WTC11 (cell line): ENCODE results near the gene FGF14. TPM values are rescaled to one million over a fixed set of nuclear protein-coding genes. Genes with fewer than 3 reads are reported as not detected.

ENCODE experiments used
- ATAC-seq: fragments of 200-7000 bp; cut with Tn5 transposase; 2 replicates; pipeline ENCODE4 v1.10.0; 2021; ENCODE audit warnings: mild to moderate bottlenecking, moderate library complexity
- CTCF ChIA-PET: fragments of 300-600 bp; sonication (Branson Sonifier 250); formaldehyde crosslinking; loops from one replicate; lab custom pipeline; 2021; ENCODE audit warnings: antibody characterized with exemption; lab: Charles Lee
- POLR2A ChIA-PET: fragments of 350-600 bp; sonication (Branson Sonifier 250); formaldehyde crosslinking; loops from one replicate; lab custom pipeline; 2021; ENCODE audit warnings: antibody characterized with exemption; lab: Charles Lee
- DNase-seq: peaks from one replicate; pipeline ENCODE4 v3.0.0; 2021; ENCODE audit warnings: low spot score
- H3K27ac Mint-ChIP-seq: 2 replicates; pipeline ENCODE4 v1.8.0; 2021; ENCODE audit warnings: mixed read lengths
- H3K27me3 Mint-ChIP-seq: 2 replicates; pipeline ENCODE4 v1.8.0; 2021; ENCODE audit warnings: low read depth, mild to moderate bottlenecking, moderate library complexity, mixed read lengths
- H3K36me3 Mint-ChIP-seq: 2 replicates; pipeline ENCODE4 v1.8.0; 2021; ENCODE audit warnings: mixed read lengths
- H3K4me1 Mint-ChIP-seq: 2 replicates; pipeline ENCODE4 v1.8.0; 2022; ENCODE audit warnings: mixed read lengths
- H3K4me3 Mint-ChIP-seq: 2 replicates; pipeline ENCODE4 v1.8.0; 2021; ENCODE audit warnings: mild to moderate bottlenecking, moderate library complexity, mixed read lengths
- H3K9me3 Mint-ChIP-seq: 2 replicates; pipeline ENCODE4 v1.8.0; 2021; ENCODE audit warnings: mixed read lengths
- AFF4 ChIP-seq: sonication (generic); formaldehyde crosslinking; IDR thresholded peaks from 2 replicates; pipeline ENCODE4 v1.8.1; 2023; ENCODE audit warnings: mild to moderate bottlenecking, missing genetic modification reagents, borderline replicate concordance
- E2F5 ChIP-seq: sonication (generic); formaldehyde crosslinking; IDR thresholded peaks from 2 replicates; pipeline ENCODE4 v1.8.1; 2022; ENCODE audit warnings: mild to moderate bottlenecking, moderate library complexity, missing genetic modification reagents
- FOXJ3 ChIP-seq: sonication (generic); formaldehyde crosslinking; IDR thresholded peaks from 2 replicates; pipeline ENCODE4 v1.9.0; 2021; ENCODE audit warnings: missing genetic modification reagents, mild to moderate bottlenecking, borderline replicate concordance
- FOXP1 ChIP-seq: sonication (generic); formaldehyde crosslinking; IDR thresholded peaks from 2 replicates; pipeline ENCODE4 v1.8.0; 2022; ENCODE audit warnings: missing genetic modification reagents, mild to moderate bottlenecking, moderate library complexity, borderline replicate concordance
- HMGXB4 ChIP-seq: sonication (generic); formaldehyde crosslinking; IDR thresholded peaks from 2 replicates; pipeline ENCODE4 v1.8.1; 2023; ENCODE audit warnings: mild to moderate bottlenecking, moderate library complexity, missing genetic modification reagents
- IRF1 ChIP-seq: sonication (generic); formaldehyde crosslinking; IDR thresholded peaks from 2 replicates; pipeline ENCODE4 v1.8.0; 2023; ENCODE audit warnings: missing genetic modification reagents
- KAT7 ChIP-seq: sonication (generic); formaldehyde crosslinking; IDR thresholded peaks from 2 replicates; pipeline ENCODE4 v1.8.1; 2023; ENCODE audit warnings: missing genetic modification reagents, mild to moderate bottlenecking, borderline replicate concordance
- MAX ChIP-seq: sonication (generic); formaldehyde crosslinking; IDR thresholded peaks from 2 replicates; pipeline ENCODE4 v1.8.0; 2022; ENCODE audit warnings: mild to moderate bottlenecking, missing genetic modification reagents
- MYBL2 ChIP-seq: sonication (generic); formaldehyde crosslinking; IDR thresholded peaks from 2 replicates; pipeline ENCODE4 v1.8.1; 2023; ENCODE audit warnings: mild to moderate bottlenecking, moderate library complexity, missing genetic modification reagents
- NFE2L1 ChIP-seq: sonication (generic); formaldehyde crosslinking; IDR thresholded peaks from 2 replicates; pipeline ENCODE4 v1.8.1; 2023; ENCODE audit warnings: missing genetic modification reagents
- OVOL2 ChIP-seq: fragments of 250-450 bp; sonication (Bioruptor Pico); IDR thresholded peaks from 2 replicates; pipeline ENCODE4 v1.9.0; 2021; ENCODE audit warnings: mild to moderate bottlenecking, borderline replicate concordance
- PRRX2 ChIP-seq: fragments of 250-450 bp; sonication (Bioruptor Pico); IDR thresholded peaks from 2 replicates; pipeline ENCODE4 v1.8.0; 2021; ENCODE audit warnings: mild to moderate bottlenecking
- RELA ChIP-seq: sonication (generic); formaldehyde crosslinking; IDR thresholded peaks from 2 replicates; pipeline ENCODE4 v1.8.1; 2022; ENCODE audit warnings: missing genetic modification reagents, mild to moderate bottlenecking, borderline replicate concordance
- RORB ChIP-seq: fragments of 250-450 bp; sonication (Bioruptor Pico); IDR thresholded peaks from 2 replicates; pipeline ENCODE4 v1.9.0; 2021; ENCODE audit warnings: mild to moderate bottlenecking
- SMAD4 ChIP-seq: sonication (generic); formaldehyde crosslinking; IDR thresholded peaks from 2 replicates; pipeline ENCODE4 v1.8.0; 2022; ENCODE audit warnings: mild to moderate bottlenecking, missing genetic modification reagents
- SP1 ChIP-seq: sonication (generic); formaldehyde crosslinking; conservative IDR thresholded peaks from 2 replicates; pipeline ENCODE4 v1.8.1; 2022; ENCODE audit warnings: missing genetic modification reagents
- TP53 ChIP-seq: sonication (generic); formaldehyde crosslinking; IDR thresholded peaks from 2 replicates; pipeline ENCODE4 v1.8.1; 2023; ENCODE audit warnings: mild to moderate bottlenecking, missing genetic modification reagents
- ZSCAN18 ChIP-seq: fragments of 250-450 bp; sonication (Bioruptor Pico); IDR thresholded peaks from 2 replicates; pipeline ENCODE4 v2.1.2; 2022; ENCODE audit warnings: mild to moderate bottlenecking, moderate library complexity
- total RNA-seq: library from RNA; stranded (reverse); gene quantifications from 3 replicates; pipeline ENCODE4 v1.2.3, GENCODE V29; 2021
- TF ChIP-seq, protein P1 (sequence below): sonication (generic); formaldehyde crosslinking; conservative IDR thresholded peaks from 2 replicates; pipeline ENCODE4 v1.8.1; 2023; ENCODE audit warnings: mild to moderate bottlenecking, low read depth, missing genetic modification reagents, moderate library complexity
- TF ChIP-seq, protein P2 (sequence below): sonication (generic); formaldehyde crosslinking; IDR thresholded peaks from 2 replicates; pipeline ENCODE4 v1.8.1; 2023; ENCODE audit warnings: mild to moderate bottlenecking, missing genetic modification reagents

Gene FGF14
- total RNA-seq, 1 experiment from 2014 or later = 0.28 TPM

- H3K4me1 Mint-ChIP-seq = peaks cover 11% of the 10 kb centered on the region
- H3K36me3 Mint-ChIP-seq = no peaks in the 10 kb centered on the region
- ChIA-PET POLR2A (no interaction called here), CTCF (no interaction called here)
- ATAC-seq (no peak), DNase-seq (no peak)
- H3K27me3 Mint-ChIP-seq = no peaks in the 10 kb centered on the region
- peaks cover 11% of the 10 kb centered on the region for H3K9me3 Mint-ChIP-seq
- TF ChIP-seq ZSCAN18 (CRISPR knock-in tag) = no peak
- TF ChIP-seq, protein P1, sequence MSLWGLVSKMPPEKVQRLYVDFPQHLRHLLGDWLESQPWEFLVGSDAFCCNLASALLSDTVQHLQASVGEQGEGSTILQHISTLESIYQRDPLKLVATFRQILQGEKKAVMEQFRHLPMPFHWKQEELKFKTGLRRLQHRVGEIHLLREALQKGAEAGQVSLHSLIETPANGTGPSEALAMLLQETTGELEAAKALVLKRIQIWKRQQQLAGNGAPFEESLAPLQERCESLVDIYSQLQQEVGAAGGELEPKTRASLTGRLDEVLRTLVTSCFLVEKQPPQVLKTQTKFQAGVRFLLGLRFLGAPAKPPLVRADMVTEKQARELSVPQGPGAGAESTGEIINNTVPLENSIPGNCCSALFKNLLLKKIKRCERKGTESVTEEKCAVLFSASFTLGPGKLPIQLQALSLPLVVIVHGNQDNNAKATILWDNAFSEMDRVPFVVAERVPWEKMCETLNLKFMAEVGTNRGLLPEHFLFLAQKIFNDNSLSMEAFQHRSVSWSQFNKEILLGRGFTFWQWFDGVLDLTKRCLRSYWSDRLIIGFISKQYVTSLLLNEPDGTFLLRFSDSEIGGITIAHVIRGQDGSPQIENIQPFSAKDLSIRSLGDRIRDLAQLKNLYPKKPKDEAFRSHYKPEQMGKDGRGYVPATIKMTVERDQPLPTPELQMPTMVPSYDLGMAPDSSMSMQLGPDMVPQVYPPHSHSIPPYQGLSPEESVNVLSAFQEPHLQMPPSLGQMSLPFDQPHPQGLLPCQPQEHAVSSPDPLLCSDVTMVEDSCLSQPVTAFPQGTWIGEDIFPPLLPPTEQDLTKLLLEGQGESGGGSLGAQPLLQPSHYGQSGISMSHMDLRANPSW (CRISPR knock-in tag) = no peak
- TF ChIP-seq AFF4 (CRISPR knock-in tag) = no peak
- no peak for TF ChIP-seq KAT7 (CRISPR knock-in tag)
- no peak for TF ChIP-seq SMAD4 (CRISPR knock-in tag)
- no peak for TF ChIP-seq HMGXB4 (CRISPR knock-in tag)
- no peak for TF ChIP-seq FOXJ3
- no peak for TF ChIP-seq FOXP1
- TF ChIP-seq, protein P2, sequence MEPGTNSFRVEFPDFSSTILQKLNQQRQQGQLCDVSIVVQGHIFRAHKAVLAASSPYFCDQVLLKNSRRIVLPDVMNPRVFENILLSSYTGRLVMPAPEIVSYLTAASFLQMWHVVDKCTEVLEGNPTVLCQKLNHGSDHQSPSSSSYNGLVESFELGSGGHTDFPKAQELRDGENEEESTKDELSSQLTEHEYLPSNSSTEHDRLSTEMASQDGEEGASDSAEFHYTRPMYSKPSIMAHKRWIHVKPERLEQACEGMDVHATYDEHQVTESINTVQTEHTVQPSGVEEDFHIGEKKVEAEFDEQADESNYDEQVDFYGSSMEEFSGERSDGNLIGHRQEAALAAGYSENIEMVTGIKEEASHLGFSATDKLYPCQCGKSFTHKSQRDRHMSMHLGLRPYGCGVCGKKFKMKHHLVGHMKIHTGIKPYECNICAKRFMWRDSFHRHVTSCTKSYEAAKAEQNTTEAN (CRISPR knock-in tag) = no peak
- no peak for TF ChIP-seq OVOL2 (CRISPR knock-in tag)
- TF ChIP-seq SP1 (CRISPR knock-in tag) = no peak
- no peak for TF ChIP-seq PRRX2 (CRISPR knock-in tag)
- TF ChIP-seq MAX = no peak
- TF ChIP-seq NFE2L1 = no peak
- TF ChIP-seq MYBL2 (CRISPR knock-in tag) = no peak
- no peak for TF ChIP-seq RELA (CRISPR knock-in tag)
- no peak for TF ChIP-seq E2F5 (CRISPR knock-in tag)
- TF ChIP-seq IRF1 (CRISPR knock-in tag) = no peak
- no peak for TF ChIP-seq TP53 (CRISPR knock-in tag)
- no peak for TF ChIP-seq RORB (CRISPR knock-in tag)
- TF ChIP-seq, all 79 proteins: peak for 0
- no peak overlapping the region for H3K4me3 Mint-ChIP-seq
- no peak overlapping the region for H3K27ac Mint-ChIP-seq
Observed at GRCh38 chr13:102251817-102252216, 150.0 kb downstream of the FGF14 start.
